Right ventricle myocardium superior (tissue), 1 donor: ENCODE data around the gene SHLD2. TPM values are rescaled to one million over a fixed set of nuclear protein-coding genes. Genes with fewer than 3 reads are reported as not detected.
"Not testable (repeated sequence)": the region's sequence is repeated elsewhere in the genome, so short reads cannot be mapped to it uniquely, and the experiment has no call there.

Experiments
- ATAC-seq: fragments of 200-7000 bp; cut with Tn5 transposase; one replicate; pipeline ENCODE4 v1.9.1; 2020; ENCODE audit warnings: mild to moderate bottlenecking; ENCODE audit not compliant: poor library complexity
- DNase-seq: peaks from one replicate; pipeline ENCODE4 v3.0.0-alpha.2; 2020
- intact Hi-C: fragments of 100-400 bp; cut with DNase I; formaldehyde crosslinking; loops from one replicate; pipeline ENCODE4 v1.11.2; 2022
- total RNA-seq: library from RNA; stranded (reverse); fragmentation: NEBNext Ultra II Directional; extraction: Animal tissue kit (Norgen Biotek cat#: 25700); gene quantifications from one replicate; pipeline ENCODE4 v1.2.1, GENCODE V29; 2021
- donor health status: DM: no; HTN: yes; CAD: no; lungs with severe emphysema.

The SHLD2 gene
- total RNA-seq, 1 donor from 2014 or later, result 9.6 TPM

DNA sequence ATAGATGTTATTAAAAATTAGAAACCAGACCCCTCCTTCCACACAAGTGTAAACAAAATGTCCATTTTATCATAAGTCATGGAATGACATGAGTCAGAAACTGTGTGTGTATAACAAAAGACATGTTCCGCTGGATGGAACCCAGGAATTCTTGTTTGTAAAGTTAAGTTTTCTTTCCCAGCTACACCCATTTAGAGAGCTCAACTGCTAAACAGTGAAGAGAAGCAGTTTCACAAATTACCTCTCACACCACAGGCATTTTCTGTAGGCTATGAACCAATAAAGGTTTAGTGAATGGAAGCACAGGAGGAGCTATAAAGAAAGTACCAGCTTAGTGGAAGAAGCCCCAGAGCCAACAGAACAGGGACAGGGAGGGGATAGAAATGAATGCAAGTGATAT, 12.8 kb upstream of the SHLD2 start:
- intact Hi-C loops, DNase-seq: not testable (repeated sequence)
- peak; percentile 42 for ATAC-seq

DNA sequence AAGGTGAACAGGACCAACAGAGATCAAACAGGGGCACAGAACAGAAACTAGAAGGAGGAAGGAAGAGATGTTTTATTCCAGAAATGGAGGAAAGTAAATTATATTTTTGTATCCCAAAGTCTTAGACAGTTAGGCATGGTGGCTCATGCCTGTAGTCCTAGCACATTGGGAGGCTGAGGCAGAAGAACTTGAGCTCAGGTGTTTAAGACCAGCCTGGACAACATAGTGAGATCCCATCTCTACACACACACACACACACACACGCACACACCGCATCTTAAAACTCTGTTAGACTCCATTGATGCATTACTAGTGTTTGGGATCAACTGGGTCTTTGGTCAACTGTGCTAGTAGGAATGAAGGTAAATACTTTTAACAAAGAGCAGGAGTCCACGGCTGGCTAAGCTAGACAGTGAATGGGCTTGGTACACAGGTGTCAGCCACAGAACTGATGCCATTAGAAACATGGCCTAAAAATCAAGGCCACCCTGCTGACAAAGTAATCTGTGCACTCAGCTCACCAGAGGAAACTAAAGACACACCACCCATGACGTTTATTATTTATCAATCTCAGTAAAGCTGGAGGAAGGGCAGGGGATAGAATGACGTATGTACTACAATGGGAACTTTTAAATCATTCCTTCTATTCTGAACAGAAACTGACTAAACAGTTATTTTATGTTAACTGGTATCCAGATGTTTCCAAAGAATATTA, 11.3 kb upstream of the SHLD2 start:
- DNase-seq, intact Hi-C loops: not testable (repeated sequence)
- ATAC-seq, result peak; percentile 57

DNA sequence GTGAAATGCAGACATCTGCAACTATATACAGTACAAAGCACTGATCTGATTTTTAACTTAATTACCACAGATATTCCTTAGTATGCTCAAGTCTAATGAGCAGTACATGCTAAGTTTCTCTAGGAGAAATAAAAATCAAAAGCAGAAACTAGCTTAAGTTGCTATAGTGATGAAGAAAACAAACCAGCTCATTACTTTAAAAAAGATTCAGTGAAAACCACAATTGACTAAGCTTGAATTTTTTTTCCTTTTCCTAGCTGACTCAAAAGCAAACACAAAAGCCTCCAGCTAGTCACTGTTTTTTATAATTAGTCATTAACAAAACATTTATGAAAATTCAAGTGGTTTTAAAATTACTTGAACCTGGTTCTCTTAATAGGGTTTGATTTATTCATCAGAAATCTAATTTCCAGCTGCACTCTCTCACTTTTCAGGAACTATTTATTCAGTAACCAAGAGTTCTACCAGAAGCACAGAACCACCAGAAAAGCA, 10.7 kb upstream of the SHLD2 start:
- intact Hi-C loops, DNase-seq: not testable (repeated sequence)
- peak; percentile 11 for ATAC-seq

DNA sequence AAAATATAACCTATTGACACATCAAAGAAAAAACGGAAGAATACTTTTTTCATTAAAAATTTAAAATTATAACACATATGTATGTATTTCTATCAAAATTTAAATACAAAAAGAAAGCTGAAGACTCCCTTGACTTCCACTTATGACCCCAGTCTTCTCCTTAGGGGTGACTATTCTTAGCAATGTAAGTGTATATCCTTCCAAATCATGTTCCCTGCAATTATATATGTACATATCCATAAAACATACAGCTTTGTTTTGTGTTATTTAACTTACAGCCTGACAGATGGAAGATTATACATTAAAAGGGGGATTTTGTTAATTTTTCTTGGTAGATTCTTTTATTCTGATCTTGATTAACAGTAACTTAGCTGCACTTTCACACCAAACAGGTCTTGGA, 9.5 kb upstream of the SHLD2 start:
- intact Hi-C loops, result no loop called here
- ATAC-seq (no peak), DNase-seq (no peak)

DNA sequence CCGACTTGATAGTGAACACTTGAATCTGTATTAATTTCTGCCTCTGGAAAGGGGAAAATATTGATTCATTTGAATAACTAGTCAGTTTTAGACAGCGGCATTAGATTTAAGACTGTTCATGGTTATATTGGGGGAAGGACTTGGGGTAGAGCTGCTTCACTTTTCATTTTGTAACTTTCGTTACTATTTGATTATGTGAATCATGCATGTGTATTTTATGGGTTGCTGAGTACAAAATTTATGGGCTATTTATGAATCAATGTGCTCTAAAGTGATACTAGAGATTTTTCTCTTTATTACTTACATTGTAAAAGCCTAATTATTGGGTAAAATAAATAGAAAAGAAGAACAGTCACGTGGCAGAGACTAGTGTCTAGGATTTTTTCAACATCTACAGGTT, 5.3 kb upstream of the SHLD2 start:
- intact Hi-C loops, result no loop called here
- ATAC-seq, result no peak

DNA sequence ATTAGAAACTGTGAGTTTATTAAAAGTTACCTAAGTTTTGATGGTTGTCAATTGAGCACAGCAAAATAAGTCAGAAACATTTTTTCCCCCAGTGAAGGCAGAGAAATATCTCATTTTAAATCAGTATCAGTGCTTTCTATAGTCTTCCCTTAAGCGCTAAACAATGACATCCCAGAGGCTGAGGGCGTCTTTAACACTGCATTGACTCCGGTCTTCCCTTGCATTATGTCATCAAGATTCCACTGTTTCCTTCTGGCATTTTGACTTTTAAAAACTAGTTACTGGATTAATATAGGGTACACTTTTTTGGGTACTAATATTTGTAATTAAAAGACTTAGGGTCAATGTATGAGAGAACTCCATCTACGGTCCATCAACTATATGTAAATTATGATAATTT, 4.2 kb upstream of the SHLD2 start:
- no peak for ATAC-seq
- DNase-seq, result no peak
- intact Hi-C loops, result no loop called here

More for the DNA sequence above, 5.3 kb upstream of the SHLD2 start:
- DNase-seq, result no peak

DNA sequence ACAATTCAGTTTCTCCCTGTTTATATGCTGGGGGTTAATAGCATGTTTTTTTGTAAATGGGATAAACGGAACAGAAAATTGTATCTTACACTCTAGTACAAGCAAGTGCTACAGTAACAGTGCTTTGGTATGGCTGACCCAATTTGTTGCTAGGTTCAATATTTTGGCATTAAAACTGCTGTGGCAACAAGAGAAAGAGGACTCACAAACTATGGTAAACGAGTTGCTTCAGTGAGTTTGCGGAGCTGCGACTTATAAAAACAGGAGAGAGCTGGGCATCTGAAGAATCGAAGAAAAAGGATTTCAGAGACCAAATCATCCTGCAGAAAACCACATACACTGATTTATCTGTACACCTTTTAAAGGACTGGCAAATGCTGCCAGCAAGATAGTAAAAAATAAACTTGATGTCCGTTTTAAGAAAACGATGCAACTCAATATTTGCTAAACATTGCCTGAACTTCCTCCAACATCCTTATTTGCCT, 2.6 kb upstream of the SHLD2 start:
- DNase-seq, result no peak
- intact Hi-C loops, result no loop called here
- no peak for ATAC-seq

DNA sequence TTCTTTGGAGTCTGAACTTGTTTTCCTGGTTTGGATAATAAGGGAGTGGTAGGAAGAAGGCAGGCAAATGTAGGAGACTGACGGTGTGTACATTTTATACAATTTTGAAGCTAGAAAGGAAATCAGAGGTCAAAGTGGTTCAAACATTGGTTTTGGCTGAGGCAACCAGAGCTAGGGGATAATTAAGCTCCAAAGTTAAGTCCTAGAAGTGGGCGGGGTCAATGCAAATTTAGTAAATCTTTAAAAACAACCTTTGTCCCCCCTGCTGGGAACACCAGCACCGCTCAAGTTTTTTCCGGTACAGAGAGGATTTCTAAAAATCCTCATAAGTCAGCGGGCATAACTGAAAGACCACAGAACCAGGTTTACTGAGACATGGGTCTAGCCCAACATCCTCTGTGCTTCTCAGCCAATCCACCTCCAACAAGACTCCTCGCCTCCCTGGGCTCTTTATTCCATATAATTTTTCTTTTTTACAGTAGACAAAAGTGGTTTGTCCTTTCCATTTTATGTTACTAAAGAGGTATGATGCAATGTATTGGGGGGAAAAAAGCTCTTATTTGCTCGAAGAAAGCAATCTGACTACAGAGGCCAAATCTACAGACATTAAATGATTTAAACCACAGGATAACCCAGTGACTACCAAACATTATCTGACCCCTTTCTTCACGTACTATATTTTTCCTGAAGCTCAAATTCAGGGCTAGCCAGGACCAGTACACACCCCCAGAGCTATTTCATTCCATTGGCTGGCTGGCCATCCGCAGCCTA, 2.0 kb upstream of the SHLD2 start:
- no peak for DNase-seq
- intact Hi-C loops, result no loop called here
- no peak for ATAC-seq

DNA sequence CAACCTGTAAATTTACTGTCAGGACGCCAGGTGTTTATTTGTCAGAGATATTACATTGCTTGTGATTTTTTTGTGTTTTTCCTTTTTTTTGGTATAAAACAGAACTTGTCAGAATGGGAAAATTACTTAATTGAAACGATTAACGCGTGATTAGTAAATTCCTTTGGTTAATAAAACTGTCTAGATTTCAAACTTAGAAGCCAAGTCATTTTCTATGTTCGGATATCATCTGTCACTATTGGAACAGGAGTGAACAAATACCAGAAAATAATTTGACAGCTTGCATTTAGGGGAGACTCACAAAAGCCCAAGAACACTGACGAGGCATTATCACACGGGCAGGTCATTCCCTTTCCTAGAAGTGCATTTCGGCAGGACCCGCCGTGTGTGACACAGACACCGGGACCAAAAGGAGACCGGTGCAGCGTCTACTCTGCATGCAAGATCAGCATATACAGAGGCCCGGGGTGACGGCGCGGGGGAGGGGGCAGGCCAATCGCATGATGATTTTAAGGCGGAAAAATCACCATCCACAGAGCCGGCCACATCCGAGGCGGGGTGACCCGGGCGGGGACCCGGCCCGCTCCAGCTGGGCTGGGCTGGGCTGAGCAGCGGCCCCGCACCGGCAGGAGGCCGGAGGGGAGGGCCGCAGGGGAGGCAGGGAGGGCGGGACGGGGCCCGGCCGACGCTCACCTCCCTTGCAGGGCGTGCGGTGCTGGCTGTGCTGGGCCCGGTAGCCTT, 1.2 kb upstream of the SHLD2 start:
- intact Hi-C loops, result no loop called here
- DNase-seq (peak; percentile 81), ATAC-seq (peak; percentile 36)

DNA sequence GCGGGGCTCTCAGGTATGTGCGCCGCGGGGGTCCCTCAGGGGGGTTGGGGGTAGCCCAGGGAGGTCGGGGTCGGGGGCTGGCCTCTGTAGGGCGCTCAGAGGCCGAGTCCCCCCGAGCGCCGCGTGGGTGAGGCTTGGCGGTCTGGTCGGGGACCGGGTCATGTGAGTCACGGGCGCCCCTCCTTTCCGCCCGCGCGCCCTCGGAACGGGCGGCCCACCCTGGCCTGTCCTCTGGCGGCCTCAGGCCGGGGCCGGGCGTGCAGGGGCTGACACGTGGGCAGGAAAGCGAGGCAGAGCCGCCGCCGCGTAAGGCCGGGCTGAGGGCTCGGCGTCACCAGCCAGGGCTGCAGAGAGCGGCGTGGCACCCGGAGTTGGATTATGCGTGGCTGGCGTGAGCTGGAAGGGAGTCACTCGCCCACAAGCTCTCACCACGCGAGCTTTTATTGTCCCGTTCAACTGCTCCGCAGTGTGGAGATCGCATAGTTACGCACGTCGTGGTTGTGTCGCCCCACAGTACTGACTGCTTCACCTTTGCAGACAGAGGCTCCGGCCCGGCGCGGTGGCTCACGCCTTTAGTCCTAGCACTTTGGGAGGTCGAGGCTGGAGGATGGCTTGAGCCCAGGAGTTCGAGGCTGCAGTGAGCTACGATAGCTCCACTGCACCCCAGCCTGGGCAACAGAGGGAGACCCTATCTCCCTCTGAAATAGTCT, 385 bp downstream of the SHLD2 start:
- intact Hi-C loops, result no loop called here
- DNase-seq, result peak; percentile 91

DNA sequence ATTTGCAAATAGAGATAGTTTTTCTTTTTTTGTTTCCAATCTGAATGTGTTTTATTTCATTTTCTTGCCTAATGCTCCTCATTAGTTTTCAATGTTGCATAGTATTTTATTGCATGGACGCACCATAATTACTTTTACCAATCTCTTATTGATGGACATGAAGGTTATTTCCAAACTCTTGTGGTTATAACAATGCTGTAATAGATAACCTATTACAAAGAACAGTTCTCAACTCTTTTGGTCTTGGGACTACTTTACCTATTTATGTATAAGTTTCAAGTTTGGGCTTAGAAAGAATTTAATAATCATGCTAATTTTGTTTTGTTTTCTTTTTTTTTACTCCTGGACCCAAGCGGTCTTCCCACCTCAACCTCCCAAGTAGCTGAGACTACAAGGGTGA, 7.0 kb downstream of the SHLD2 start:
- intact Hi-C loops, result no loop called here
- ATAC-seq (no peak), DNase-seq (no peak)

More for the DNA sequence above, 385 bp downstream of the SHLD2 start:
- peak; percentile 90 for ATAC-seq

DNA sequence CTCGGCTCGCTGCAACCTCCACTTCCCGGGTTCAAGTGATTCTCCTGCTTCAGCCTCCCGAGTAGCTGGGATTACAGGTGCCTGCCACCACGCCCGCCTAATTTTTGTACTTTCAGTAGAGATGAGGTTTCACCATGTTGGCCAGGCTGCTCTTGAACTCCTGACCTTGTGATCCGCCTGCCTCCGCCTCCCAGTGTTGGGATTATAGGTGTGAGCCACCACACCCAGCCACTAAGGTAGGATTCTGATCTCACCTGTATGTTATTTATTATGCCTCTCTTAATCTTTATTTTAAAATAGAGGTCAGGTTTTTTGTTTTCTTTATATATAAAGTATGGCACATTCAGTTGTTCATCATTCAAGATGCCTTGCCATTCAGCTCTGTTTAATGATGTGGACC, 9.7 kb downstream of the SHLD2 start:
- intact Hi-C loops, DNase-seq, ATAC-seq: not testable (repeated sequence)

DNA sequence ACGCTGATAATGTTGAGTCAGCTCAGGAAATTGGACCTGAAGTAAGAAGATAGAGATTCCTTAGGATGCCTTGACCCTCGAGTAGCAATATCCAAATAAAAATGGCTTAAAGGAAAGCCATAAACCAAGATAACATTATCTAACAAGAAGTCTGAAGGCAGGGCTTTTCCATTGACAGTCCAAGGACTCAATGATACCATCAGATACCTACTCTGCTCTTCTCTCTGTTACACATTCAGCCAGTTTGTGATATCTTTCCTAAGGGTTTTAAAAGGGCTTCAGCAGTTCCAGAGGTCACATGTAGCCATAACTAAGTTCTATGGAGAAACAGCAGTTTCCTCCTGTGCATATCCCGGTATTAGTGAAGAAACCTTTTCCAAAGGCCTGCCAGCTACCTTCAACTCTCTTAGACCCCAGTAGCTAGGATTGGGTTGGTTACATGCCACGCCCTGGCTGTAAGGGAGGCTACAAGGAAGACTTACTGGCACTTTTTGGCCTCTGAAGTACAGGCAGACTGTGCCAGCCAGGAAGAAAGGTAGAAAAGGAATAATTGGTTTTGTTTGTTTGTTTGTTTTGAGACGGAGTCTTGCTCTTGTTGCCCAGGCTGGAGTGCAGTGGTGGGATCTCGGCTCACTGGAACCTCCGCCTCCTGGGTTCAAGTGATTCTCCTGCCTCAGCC, 10.6 kb downstream of the SHLD2 start:
- DNase-seq, result no peak
- intact Hi-C loops, result no loop called here
- ATAC-seq, result no peak

DNA sequence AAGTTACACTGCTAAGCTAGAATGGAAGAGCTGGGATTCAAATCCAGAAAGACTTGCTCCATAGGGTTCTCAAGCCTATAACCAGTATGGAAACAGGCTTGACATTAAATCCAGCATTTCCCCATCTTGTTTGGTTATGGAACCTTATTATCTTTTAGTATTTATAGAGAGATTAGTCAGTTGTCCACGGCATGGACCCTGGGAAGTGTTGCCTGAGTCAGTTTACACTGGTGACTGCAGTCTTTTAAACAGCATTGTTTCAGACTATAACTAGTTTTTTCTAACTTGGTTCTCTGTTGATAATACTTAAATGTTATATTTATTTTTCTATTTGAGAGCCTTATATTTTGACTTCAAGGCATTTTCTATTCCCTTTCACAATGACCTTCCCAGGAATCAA, 23.1 kb downstream of the SHLD2 start:
- intact Hi-C loops, DNase-seq, ATAC-seq: not testable (repeated sequence)

DNA sequence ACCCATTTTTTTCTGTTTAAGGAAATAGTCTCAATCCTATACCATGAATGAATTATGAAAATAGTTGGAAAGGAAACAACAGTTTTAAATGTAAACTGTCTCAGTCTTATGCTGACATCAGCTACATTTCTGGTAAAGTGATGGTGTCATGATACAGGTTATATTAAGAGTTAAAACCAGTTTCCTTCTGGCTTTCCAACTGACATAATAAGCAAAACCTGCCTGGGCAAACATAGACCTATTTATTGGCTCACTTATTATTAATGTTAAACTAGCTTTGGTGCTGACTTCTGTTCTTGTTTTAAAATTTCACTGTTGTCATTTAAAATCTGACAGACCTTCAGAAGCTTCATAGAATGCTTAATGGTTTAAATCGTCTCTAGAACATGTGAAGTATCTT, 24.0 kb downstream of the SHLD2 start:
- ATAC-seq, DNase-seq, intact Hi-C loops: not testable (repeated sequence)

DNA sequence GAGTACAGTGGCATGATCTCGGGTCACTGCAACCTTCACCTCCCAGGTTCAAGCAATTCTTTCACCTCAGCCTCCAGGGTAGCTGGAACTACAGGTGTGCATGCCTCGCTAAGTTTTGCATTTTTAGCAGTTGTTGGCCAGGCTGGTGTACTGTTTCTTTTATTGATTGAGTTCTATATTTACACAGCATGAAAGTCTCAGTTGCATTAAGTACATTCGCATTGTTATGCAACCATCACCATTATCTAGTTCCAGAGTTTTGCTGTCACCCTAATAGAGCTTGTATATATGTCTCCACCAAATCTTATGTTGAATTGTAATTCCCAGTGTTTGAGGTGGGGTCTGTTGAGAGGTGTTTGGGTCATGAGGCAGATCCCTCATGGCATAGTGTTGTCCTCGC, 28.3 kb downstream of the SHLD2 start:
- ATAC-seq, DNase-seq, intact Hi-C loops: not testable (repeated sequence)

DNA sequence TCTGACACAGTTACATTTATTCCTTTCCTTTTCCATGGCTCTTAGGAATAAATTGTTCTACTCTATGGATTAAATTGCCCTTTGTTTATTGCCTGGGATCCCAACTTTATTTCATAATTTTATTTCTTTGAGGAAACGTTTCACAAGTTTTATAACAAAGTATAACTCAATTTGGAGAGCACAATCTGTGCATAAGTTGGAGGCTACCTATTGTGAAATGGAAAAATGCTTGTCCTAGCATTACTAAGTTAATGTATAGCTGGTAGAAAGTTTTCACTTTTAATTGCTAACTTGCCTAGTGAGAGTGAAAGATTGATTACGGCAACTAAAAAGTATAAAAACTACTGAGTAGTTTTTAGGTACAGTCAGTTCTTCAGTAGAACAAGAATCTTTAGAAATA, 32.0 kb downstream of the SHLD2 start:
- ATAC-seq, intact Hi-C loops, DNase-seq: not testable (repeated sequence)

DNA sequence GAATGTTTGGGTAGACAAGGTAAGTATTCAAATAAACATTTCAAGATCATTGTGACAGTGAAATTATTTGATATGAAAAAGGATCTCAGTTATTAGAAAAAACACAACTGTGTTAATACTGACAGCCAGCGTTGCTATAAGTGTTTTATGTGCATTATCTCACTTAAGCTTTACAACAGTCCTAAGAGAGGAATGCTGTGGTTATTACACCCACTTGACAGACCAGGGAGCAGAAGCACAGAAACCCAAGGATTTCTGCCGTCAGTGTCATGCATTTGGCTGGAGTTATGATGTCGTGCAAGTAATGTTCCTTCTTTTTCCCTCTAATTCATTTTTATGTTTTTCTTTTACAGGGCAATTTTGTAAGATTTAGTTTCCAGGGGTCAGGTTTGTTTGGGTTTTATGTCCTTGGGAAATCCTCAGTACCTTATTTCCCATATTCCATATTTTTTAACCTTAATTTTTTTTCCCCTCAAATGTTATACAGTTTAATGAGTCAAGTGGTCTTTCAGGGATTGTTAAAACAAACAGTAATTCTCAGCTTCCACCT, 32.7 kb downstream of the SHLD2 start:
- ATAC-seq, DNase-seq, intact Hi-C loops: not testable (repeated sequence)
